ENCODE measurements around the gene POGZ.
"Not testable (repeated sequence)": the region's sequence is repeated elsewhere in the genome, so short reads cannot be mapped to it uniquely, and the experiment has no call there.

The POGZ gene

GRCh38 chr1:151476083-151476482 lies 16.8 kb upstream of the POGZ start:
- DNase-seq (ENCODE audit: low read depth) = no peak

GRCh38 chr1:151475175-151475574 lies 15.9 kb upstream of the POGZ start:
- no peak for DNase-seq (ENCODE audit: low read depth)

- no peak for DNase-seq (ENCODE audit: low read depth)
Measured at GRCh38 chr1:151474745-151475144, 15.5 kb upstream of the POGZ start.

GRCh38 chr1:151472856-151473731 lies 13.8 kb upstream of the POGZ start:
- DNase-seq (ENCODE audit: low read depth) = no peak

- no peak for DNase-seq (ENCODE audit: low read depth)
Measured at GRCh38 chr1:151465026-151465425, 5.7 kb upstream of the POGZ start.

GRCh38 chr1:151461694-151462093 lies 2.4 kb upstream of the POGZ start:
- no peak for DNase-seq (ENCODE audit: low read depth)

GRCh38 chr1:151458802-151459330 lies 428 bp downstream of the POGZ start:
- peak; percentile 49 for DNase-seq (ENCODE audit: low read depth)

GRCh38 chr1:151457911-151458801 lies 1.1 kb downstream of the POGZ start:
- DNase-seq (ENCODE audit: low read depth) = peak; percentile 53

- DNase-seq (ENCODE audit: low read depth) = no peak
Measured at GRCh38 chr1:151455966-151456365, 3.3 kb downstream of the POGZ start.

GRCh38 chr1:151455231-151455630 lies 4.1 kb downstream of the POGZ start:
- no peak for DNase-seq (ENCODE audit: low read depth)

GRCh38 chr1:151447696-151448095 lies 11.6 kb downstream of the POGZ start:
- DNase-seq (ENCODE audit: low read depth) = no peak

- no peak for DNase-seq (ENCODE audit: low read depth)
Measured at GRCh38 chr1:151444783-151445177, 14.5 kb downstream of the POGZ start.

- peak; percentile 16 for DNase-seq (ENCODE audit: low read depth)
Measured at GRCh38 chr1:151443846-151444782, 15.2 kb downstream of the POGZ start.

GRCh38 chr1:151437396-151437795 lies 21.9 kb downstream of the POGZ start:
- not testable (repeated sequence) for DNase-seq (ENCODE audit: low read depth)

GRCh38 chr1:151436985-151437384 lies 22.3 kb downstream of the POGZ start:
- no peak for DNase-seq (ENCODE audit: low read depth)

- DNase-seq (ENCODE audit: low read depth) = no peak
Measured at GRCh38 chr1:151435174-151435573, 24.1 kb downstream of the POGZ start.

- DNase-seq (ENCODE audit: low read depth) = not testable (repeated sequence)
Measured at GRCh38 chr1:151433827-151434226, 25.5 kb downstream of the POGZ start.

GRCh38 chr1:151428068-151428467 lies 31.2 kb downstream of the POGZ start:
- no peak for DNase-seq (ENCODE audit: low read depth)

GRCh38 chr1:151425103-151425502 lies 34.2 kb downstream of the POGZ start:
- DNase-seq (ENCODE audit: low read depth) = no peak

- DNase-seq (ENCODE audit: low read depth) = no peak
Measured at GRCh38 chr1:151419819-151420218, 39.5 kb downstream of the POGZ start.

GRCh38 chr1:151418081-151418480 lies 41.2 kb downstream of the POGZ start:
- DNase-seq (ENCODE audit: low read depth) = no peak

- DNase-seq (ENCODE audit: low read depth) = no peak
Measured at GRCh38 chr1:151416231-151416630, 43.1 kb downstream of the POGZ start.

Measured in activated T-cell treated with anti-CD3 and anti-CD28 coated beads for 48 hours (primary cell).